Measurements from ENCODE around the gene MAML2.

The MAML2 gene

GRCh38 chr11:96318850-96319249, 24.1 kb downstream of the MAML2 start:
- TF ChIP-seq CTCF (IDR thresholded peaks at IDR 0.05; ENCODE audit: insufficient read depth, low read depth, low read length, missing control alignments): no peak
- DNase-seq (ENCODE audit: low read depth): no peak
- H3K4me3 ChIP-seq (ENCODE audit: low read depth, low read length): no peak overlapping the region

DNA sequence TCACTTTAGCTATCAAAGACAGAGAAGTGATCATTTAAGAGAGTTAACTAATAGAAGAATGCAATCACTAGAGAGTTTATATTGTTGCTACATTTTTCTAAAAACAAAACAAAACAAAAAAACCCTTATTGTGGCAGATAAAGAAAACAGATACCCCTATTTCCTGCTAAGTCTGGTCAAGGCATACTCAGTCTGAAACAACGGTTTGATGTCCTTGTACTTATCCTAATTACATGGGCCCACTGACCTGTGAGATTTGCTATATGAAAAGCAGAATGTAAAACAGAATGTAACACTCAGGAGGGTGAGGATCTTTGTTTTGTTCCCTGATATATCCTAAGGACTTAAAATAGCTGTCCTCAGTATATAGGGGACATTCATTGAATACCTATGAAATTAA, 24.6 kb downstream of the MAML2 start:
- TF ChIP-seq CTCF (IDR thresholded peaks at IDR 0.05; ENCODE audit: insufficient read depth, low read depth, low read length, missing control alignments): no peak
- DNase-seq (ENCODE audit: low read depth): peak; percentile 17
- H3K4me3 ChIP-seq (ENCODE audit: low read depth, low read length): no peak overlapping the region

DNA sequence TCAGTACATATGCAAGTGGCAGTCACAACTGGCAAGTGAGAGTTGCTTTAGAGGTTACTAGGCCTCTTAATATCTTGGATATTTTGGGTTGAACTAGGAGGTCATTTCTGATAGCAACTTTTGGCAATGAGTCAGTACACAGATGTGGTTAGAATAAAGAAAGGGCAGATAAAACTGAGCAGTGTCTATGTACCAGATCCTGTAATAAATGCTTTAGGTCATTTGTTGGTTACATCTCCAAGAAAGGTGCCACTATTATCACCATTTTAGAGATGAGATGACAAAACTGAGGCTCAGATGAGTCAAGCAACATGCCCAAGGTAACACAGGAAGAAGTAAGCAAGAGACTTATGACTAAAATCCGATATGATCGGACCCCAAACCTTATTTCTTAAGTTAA, 25.0 kb downstream of the MAML2 start:
- TF ChIP-seq CTCF (IDR thresholded peaks at IDR 0.05; ENCODE audit: insufficient read depth, low read depth, low read length, missing control alignments): no peak
- no peak overlapping the region for H3K4me3 ChIP-seq (ENCODE audit: low read depth, low read length)
- DNase-seq (ENCODE audit: low read depth): peak; percentile 17

- no peak for DNase-seq (ENCODE audit: low read depth)
- TF ChIP-seq CTCF (IDR thresholded peaks at IDR 0.05; ENCODE audit: insufficient read depth, low read depth, low read length, missing control alignments): no peak
- H3K4me3 ChIP-seq (ENCODE audit: low read depth, low read length): no peak overlapping the region
Measured at GRCh38 chr11:96317571-96317970, 25.4 kb downstream of the MAML2 start.

- no peak overlapping the region for H3K4me3 ChIP-seq (ENCODE audit: low read depth, low read length)
- TF ChIP-seq CTCF (IDR thresholded peaks at IDR 0.05; ENCODE audit: insufficient read depth, low read depth, low read length, missing control alignments): no peak
- no peak for DNase-seq (ENCODE audit: low read depth)
Measured at GRCh38 chr11:96316869-96317268, 26.1 kb downstream of the MAML2 start.

DNA sequence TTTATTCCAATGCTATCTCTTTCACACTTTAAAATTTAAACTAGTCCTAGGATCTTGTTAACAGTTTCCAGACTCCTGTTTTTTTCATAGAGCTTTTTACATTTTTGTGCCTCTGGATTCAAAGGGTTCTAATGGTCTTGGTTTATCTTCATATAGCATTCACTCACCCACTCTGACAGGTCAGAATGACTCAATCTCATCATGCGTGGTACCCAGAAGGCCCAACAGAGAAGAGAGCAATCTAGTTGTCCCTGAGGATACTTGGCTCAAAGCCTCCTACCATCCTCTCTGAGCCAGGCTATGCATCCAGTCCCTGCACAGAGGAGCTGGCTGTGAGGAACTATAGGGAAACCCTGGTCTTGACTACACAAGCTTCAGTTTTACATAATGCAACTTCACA, 27.5 kb downstream of the MAML2 start:
- TF ChIP-seq CTCF (IDR thresholded peaks at IDR 0.05; ENCODE audit: insufficient read depth, low read depth, low read length, missing control alignments): no peak
- DNase-seq (ENCODE audit: low read depth): no peak
- H3K4me3 ChIP-seq (ENCODE audit: low read depth, low read length): no peak overlapping the region

DNA sequence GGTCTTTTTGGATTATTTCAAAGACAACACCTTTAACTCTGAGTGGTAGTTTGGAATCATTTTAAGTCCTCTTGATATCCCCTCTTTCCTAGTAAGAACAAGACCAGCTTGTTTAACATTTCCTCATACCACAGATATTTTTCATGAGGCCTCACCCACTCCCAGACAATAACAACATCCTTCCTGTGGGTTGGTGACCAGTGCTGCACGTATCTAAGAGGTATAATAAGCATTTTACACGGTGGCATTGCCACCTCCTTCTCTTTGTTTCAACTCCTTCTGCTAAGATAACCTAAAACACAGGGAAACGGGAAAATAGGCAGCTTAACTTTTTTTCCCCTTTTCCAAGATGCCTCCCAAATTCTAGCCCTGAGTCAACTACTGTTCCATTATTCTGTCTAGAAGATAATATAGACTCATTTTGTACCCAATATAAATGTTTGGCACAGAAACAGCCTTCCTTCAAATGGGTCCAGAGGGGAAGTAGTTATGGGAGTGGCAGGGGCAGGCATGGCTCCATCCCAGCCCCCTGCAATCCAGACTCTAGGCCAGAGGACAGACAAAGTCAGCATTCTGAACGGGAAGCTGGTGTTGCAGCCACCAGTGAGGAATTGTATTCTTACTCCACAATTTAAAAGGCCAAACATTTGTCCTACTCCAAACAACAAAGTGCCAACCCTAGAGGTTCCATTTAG, 28.5 kb downstream of the MAML2 start:
- no peak for TF ChIP-seq CTCF (IDR thresholded peaks at IDR 0.05; ENCODE audit: insufficient read depth, low read depth, low read length, missing control alignments)
- H3K4me3 ChIP-seq (ENCODE audit: low read depth, low read length): no peak overlapping the region
- no peak for DNase-seq (ENCODE audit: low read depth)
